Measurements from ENCODE around the gene KMT2E. TPM values are rescaled to one million over a fixed set of nuclear protein-coding genes. Genes with fewer than 3 reads are reported as not detected.

Gene KMT2E
- polyA plus RNA-seq, 6 donors from 2014 or later: 165 to 343 (median 213) TPM

GRCh38 chr7:105122619-105123018 is 108.6 kb downstream of the KMT2E start:
- Mint-ChIP-seq H3K4me1 (peaks cover 11 to 19% (median 17%) of the 10 kb centered on the region in 3 donors), H3K36me3 (peaks cover 16 to 17% of the 10 kb centered on the region in 2 donors), H3K27me3 (no peaks in the 10 kb centered on the region), H3K27ac (peak overlapping the region in 2 of 6 donors; percentile 16 to 23), H3K9me3 (no peaks in the 10 kb centered on the region), H3K4me3 (no peak overlapping the region)
- ATAC-seq (ENCODE audit: low read depth in 2 of 2) (no peak), DNase-seq (no peak)

- H3K36me3 Mint-ChIP-seq: peaks cover 16 to 17% of the 10 kb centered on the region in 2 donors
- H3K27ac Mint-ChIP-seq: no peak overlapping the region
Observed at GRCh38 chr7:105125745-105126144, 111.7 kb downstream of the KMT2E start.

GRCh38 chr7:105126436-105126975 is 112.5 kb downstream of the KMT2E start:
- peaks cover 0 to 7% (median 0%) of the 10 kb centered on the region in 3 donors for H3K4me1 Mint-ChIP-seq
- DNase-seq (no peak), ATAC-seq (ENCODE audit: low read depth in 2 of 2) (no peak)
- H3K27ac Mint-ChIP-seq: peak overlapping the region in 3 of 6 donors; percentile 16 to 57 (median 43)
- no peaks in the 10 kb centered on the region for H3K27me3 Mint-ChIP-seq
- H3K36me3 Mint-ChIP-seq: peaks cover 16 to 25% of the 10 kb centered on the region in 2 donors
- H3K4me3 Mint-ChIP-seq: no peak overlapping the region
- H3K9me3 Mint-ChIP-seq: no peaks in the 10 kb centered on the region

More at GRCh38 chr7:105125745-105126144, 111.7 kb downstream of the KMT2E start:
- DNase-seq: no peak
- Mint-ChIP-seq H3K4me1 (peaks cover 0 to 4% (median 4%) of the 10 kb centered on the region in 3 donors), H3K27me3 (no peaks in the 10 kb centered on the region), H3K9me3 (no peaks in the 10 kb centered on the region), H3K4me3 (no peak overlapping the region)
- no peak for ATAC-seq (ENCODE audit: low read depth in 2 of 2)

- no peak for DNase-seq
Observed at GRCh38 chr7:105127179-105127578, 113.2 kb downstream of the KMT2E start.

GRCh38 chr7:105130048-105130447 is 116.0 kb downstream of the KMT2E start:
- Mint-ChIP-seq H3K27ac (peak overlapping the region in 1 of 6 donors; percentile 65), H3K4me3 (no peak overlapping the region), H3K27me3 (no peaks in the 10 kb centered on the region), H3K4me1 (peaks cover 0 to 11% (median 6%) of the 10 kb centered on the region in 3 donors), H3K9me3 (no peaks in the 10 kb centered on the region), H3K36me3 (peaks cover 19 to 23% of the 10 kb centered on the region in 2 donors)
- ATAC-seq (ENCODE audit: low read depth in 2 of 2) (no peak), DNase-seq (no peak)

More at GRCh38 chr7:105127179-105127578, 113.2 kb downstream of the KMT2E start:
- no peak for ATAC-seq (ENCODE audit: low read depth in 2 of 2)
- no peaks in the 10 kb centered on the region for H3K9me3 Mint-ChIP-seq
- no peaks in the 10 kb centered on the region for H3K27me3 Mint-ChIP-seq
- peaks cover 16 to 27% of the 10 kb centered on the region in 2 donors for H3K36me3 Mint-ChIP-seq
- peaks cover 0 to 10% (median 0%) of the 10 kb centered on the region in 3 donors for H3K4me1 Mint-ChIP-seq
- H3K27ac Mint-ChIP-seq: peak overlapping the region in 1 of 6 donors; percentile 43
- peak overlapping the region in 1 of 8 donors; percentile 15 for H3K4me3 Mint-ChIP-seq

- no peak for ATAC-seq (ENCODE audit: low read depth in 2 of 2)
- Mint-ChIP-seq H3K4me3 (no peak overlapping the region), H3K9me3 (no peaks in the 10 kb centered on the region), H3K4me1 (peaks cover 0 to 14% (median 6%) of the 10 kb centered on the region in 3 donors), H3K27ac (no peak overlapping the region), H3K36me3 (peaks cover 18 to 19% of the 10 kb centered on the region in 2 donors), H3K27me3 (no peaks in the 10 kb centered on the region)
- no peak for DNase-seq
Observed at GRCh38 chr7:105130580-105130979, 116.6 kb downstream of the KMT2E start.

- Mint-ChIP-seq H3K36me3 (peaks cover 12 to 13% of the 10 kb centered on the region in 2 donors), H3K9me3 (no peaks in the 10 kb centered on the region), H3K27me3 (no peaks in the 10 kb centered on the region), H3K27ac (peak overlapping the region in 2 of 6 donors; percentile 42 to 67), H3K4me1 (peaks cover 0 to 14% (median 6%) of the 10 kb centered on the region in 3 donors), H3K4me3 (no peak overlapping the region)
- no peak for DNase-seq
- no peak for ATAC-seq (ENCODE audit: low read depth in 2 of 2)
Observed at GRCh38 chr7:105131033-105131656, 117.1 kb downstream of the KMT2E start.

- Mint-ChIP-seq H3K27me3 (no peaks in the 10 kb centered on the region), H3K4me3 (no peak overlapping the region), H3K9me3 (no peaks in the 10 kb centered on the region), H3K36me3 (peaks cover 12 to 15% of the 10 kb centered on the region in 2 donors), H3K4me1 (peaks cover 0 to 14% (median 10%) of the 10 kb centered on the region in 3 donors), H3K27ac (no peak overlapping the region)
- ATAC-seq (ENCODE audit: low read depth in 2 of 2): no peak
- DNase-seq: no peak
Observed at GRCh38 chr7:105131890-105132289, 117.9 kb downstream of the KMT2E start.

- Mint-ChIP-seq H3K27me3 (no peaks in the 10 kb centered on the region), H3K9me3 (no peaks in the 10 kb centered on the region), H3K4me3 (no peak overlapping the region), H3K36me3 (peaks cover 12 to 18% of the 10 kb centered on the region in 2 donors), H3K27ac (peak overlapping the region in 1 of 6 donors; percentile 69), H3K4me1 (peaks cover 0 to 14% (median 11%) of the 10 kb centered on the region in 3 donors)
- DNase-seq (no peak), ATAC-seq (ENCODE audit: low read depth in 2 of 2) (no peak)
Observed at GRCh38 chr7:105132335-105132734, 118.3 kb downstream of the KMT2E start.

- H3K27me3 Mint-ChIP-seq: no peaks in the 10 kb centered on the region
- no peak for ATAC-seq (ENCODE audit: low read depth in 2 of 2)
- H3K27ac Mint-ChIP-seq: peak overlapping the region in 2 of 6 donors; percentile 38 to 69
- H3K4me3 Mint-ChIP-seq: no peak overlapping the region
- DNase-seq: no peak
- no peaks in the 10 kb centered on the region for H3K9me3 Mint-ChIP-seq
- peaks cover 0 to 14% (median 11%) of the 10 kb centered on the region in 3 donors for H3K4me1 Mint-ChIP-seq
- peaks cover 14 to 18% of the 10 kb centered on the region in 2 donors for H3K36me3 Mint-ChIP-seq
Observed at GRCh38 chr7:105132835-105133234, 118.8 kb downstream of the KMT2E start.

- DNase-seq (no peak), ATAC-seq (ENCODE audit: low read depth in 2 of 2) (no peak)
- Mint-ChIP-seq H3K27ac (peak overlapping the region in 2 of 6 donors; percentile 56 to 69), H3K36me3 (peaks cover 18 to 19% of the 10 kb centered on the region in 2 donors), H3K4me3 (no peak overlapping the region), H3K4me1 (peaks cover 0 to 14% (median 11%) of the 10 kb centered on the region in 3 donors), H3K27me3 (no peaks in the 10 kb centered on the region), H3K9me3 (no peaks in the 10 kb centered on the region)
Observed at GRCh38 chr7:105133358-105133757, 119.4 kb downstream of the KMT2E start.

GRCh38 chr7:105133986-105134655 is 120.1 kb downstream of the KMT2E start:
- Mint-ChIP-seq H3K9me3 (no peaks in the 10 kb centered on the region), H3K36me3 (peaks cover 18 to 23% of the 10 kb centered on the region in 2 donors), H3K27ac (peak overlapping the region in 1 of 6 donors; percentile 72), H3K4me3 (no peak overlapping the region), H3K4me1 (peaks cover 0 to 17% (median 15%) of the 10 kb centered on the region in 3 donors), H3K27me3 (no peaks in the 10 kb centered on the region)
- ATAC-seq (ENCODE audit: low read depth in 2 of 2): no peak
- no peak for DNase-seq

- no peak for ATAC-seq (ENCODE audit: low read depth in 2 of 2)
- H3K27ac Mint-ChIP-seq: no peak overlapping the region
Observed at GRCh38 chr7:105136221-105136620, 122.2 kb downstream of the KMT2E start.

More at GRCh38 chr7:105136221-105136620, 122.2 kb downstream of the KMT2E start:
- Mint-ChIP-seq H3K9me3 (no peaks in the 10 kb centered on the region), H3K4me1 (peaks cover 0 to 16% (median 14%) of the 10 kb centered on the region in 3 donors), H3K36me3 (peaks cover 13 to 26% of the 10 kb centered on the region in 2 donors), H3K27me3 (no peaks in the 10 kb centered on the region), H3K4me3 (no peak overlapping the region)
- no peak for DNase-seq

Measured in naive B cell (primary cell).